Stimulated activated naive CD8-positive, alpha-beta T cell treated with anti-CD3 and anti-CD28 coated beads, Interleukin-15, Interleukin-2, amounts not matched to agents 100 ng/mL and 50 ng/mL, for 24 hours (primary cell): ENCODE results near the gene ACRV1.

ENCODE experiments used
- H3K27ac Mint-ChIP-seq: one replicate; pipeline ENCODE4 v1.8.0; 2021; ENCODE audit warnings: mild to moderate bottlenecking, mixed read lengths
- H3K27me3 Mint-ChIP-seq: one replicate; pipeline ENCODE4 v1.8.0; 2021; ENCODE audit warnings: mixed read lengths
- H3K36me3 Mint-ChIP-seq: one replicate; pipeline ENCODE4 v1.8.0; 2021; ENCODE audit warnings: low read depth, mixed read lengths
- H3K4me1 Mint-ChIP-seq: one replicate; pipeline ENCODE4 v1.8.0; 2021; ENCODE audit warnings: low read depth, mixed read lengths
- H3K4me3 Mint-ChIP-seq: one replicate; pipeline ENCODE4 v1.8.0; 2021; ENCODE audit warnings: mild to moderate bottlenecking, mixed read lengths
- H3K9me3 Mint-ChIP-seq: one replicate; pipeline ENCODE4 v1.8.0; 2021; ENCODE audit warnings: mixed read lengths

Gene ACRV1

DNA sequence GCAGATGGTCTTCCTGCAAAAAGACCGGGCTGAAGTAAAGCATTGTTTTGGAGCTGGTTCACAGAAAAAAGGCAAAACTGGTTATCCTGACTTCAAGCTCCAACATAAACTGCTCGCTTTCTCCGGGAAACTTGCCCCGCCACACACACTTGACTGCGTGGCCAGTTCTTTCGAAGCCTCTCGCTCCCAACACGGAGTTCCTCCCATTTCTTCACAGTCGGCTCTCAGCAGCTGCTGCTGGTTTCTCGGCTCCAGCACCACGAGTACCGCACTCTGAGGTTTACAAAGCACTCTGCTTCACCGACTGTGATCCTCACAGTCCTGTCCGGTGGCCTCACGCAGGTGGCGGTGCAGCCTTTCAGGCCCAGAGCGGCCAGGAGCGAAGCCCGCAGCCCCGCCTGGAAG lies 55.4 kb downstream of the ACRV1 start:
- no peaks in the 10 kb centered on the region for H3K9me3 Mint-ChIP-seq
- H3K4me3 Mint-ChIP-seq: peak overlapping the region; percentile 95
- H3K27ac Mint-ChIP-seq: peak overlapping the region; percentile 98
- peaks cover 43% of the 10 kb centered on the region for H3K36me3 Mint-ChIP-seq
- peaks cover 27% of the 10 kb centered on the region for H3K4me1 Mint-ChIP-seq
- H3K27me3 Mint-ChIP-seq: no peaks in the 10 kb centered on the region

GRCh38 chr11:125624756-125625213 lies 55.9 kb downstream of the ACRV1 start, which contains the start of gene CHEK1:
TSS of gene CHEK1 (plus strand) at chr11:125625163. CDS start at chr11:125626769, 1,606 bp downstream.
- H3K36me3 Mint-ChIP-seq: peaks cover 47% of the 10 kb centered on the region
- H3K9me3 Mint-ChIP-seq: no peaks in the 10 kb centered on the region
- peaks cover 27% of the 10 kb centered on the region for H3K4me1 Mint-ChIP-seq
- H3K27ac Mint-ChIP-seq: peak within 1 kb of the TSS; percentile 98
- peak within 1 kb of the TSS; percentile 95 for H3K4me3 Mint-ChIP-seq
- H3K27me3 Mint-ChIP-seq: no peaks in the 10 kb centered on the region

DNA sequence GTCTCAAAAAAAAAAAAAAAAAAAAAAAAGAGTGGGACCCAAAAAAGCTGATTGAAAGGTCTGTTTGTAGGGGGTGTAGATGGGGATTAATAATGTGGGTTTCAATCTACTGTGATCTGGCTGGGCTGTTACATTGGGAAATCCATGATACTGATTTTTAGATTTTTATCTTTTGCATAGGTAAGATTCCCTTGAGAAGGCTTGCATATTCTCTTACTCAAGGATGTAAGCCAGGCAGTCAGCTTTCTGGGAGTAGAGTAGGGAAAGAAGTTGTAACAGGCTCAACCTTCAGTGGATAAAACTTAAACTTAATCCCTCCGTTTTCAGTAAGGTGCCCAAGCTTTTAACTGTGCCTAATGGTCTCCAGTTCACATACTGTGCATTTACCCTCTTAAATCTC lies 57.6 kb downstream of the ACRV1 start:
- H3K36me3 Mint-ChIP-seq: peaks cover 60% of the 10 kb centered on the region
- no peaks in the 10 kb centered on the region for H3K27me3 Mint-ChIP-seq
- no peak overlapping the region for H3K4me3 Mint-ChIP-seq
- no peaks in the 10 kb centered on the region for H3K9me3 Mint-ChIP-seq
- H3K4me1 Mint-ChIP-seq: peaks cover 27% of the 10 kb centered on the region
- no peak overlapping the region for H3K27ac Mint-ChIP-seq

DNA sequence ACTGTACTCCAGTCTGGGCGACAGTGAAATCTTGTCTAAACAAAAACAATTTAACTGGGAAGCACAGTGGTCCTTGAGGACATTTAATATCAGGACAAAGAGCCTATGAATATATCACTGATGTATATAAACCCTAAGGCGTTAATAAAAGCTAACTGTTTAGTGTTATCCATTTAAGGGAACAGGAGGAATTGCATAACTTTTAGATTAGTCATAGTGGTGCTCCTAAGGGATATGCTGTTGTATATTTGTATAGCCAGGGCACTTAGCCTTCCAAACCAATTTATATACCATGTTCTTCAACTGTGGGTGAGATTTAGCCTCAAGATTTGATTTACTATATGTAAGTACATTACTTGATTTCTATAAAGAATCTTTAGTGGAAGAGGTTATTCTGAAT lies 58.7 kb downstream of the ACRV1 start:
- H3K4me3 Mint-ChIP-seq: no peak overlapping the region
- H3K27ac Mint-ChIP-seq: no peak overlapping the region
- peaks cover 58% of the 10 kb centered on the region for H3K36me3 Mint-ChIP-seq
- no peaks in the 10 kb centered on the region for H3K27me3 Mint-ChIP-seq
- peaks cover 18% of the 10 kb centered on the region for H3K4me1 Mint-ChIP-seq
- no peaks in the 10 kb centered on the region for H3K9me3 Mint-ChIP-seq
